Astrocyte (in vitro differentiated cells and primary cell): ENCODE data around the gene PKP3. TPM values are rescaled to one million over a fixed set of nuclear protein-coding genes. Genes with fewer than 3 reads are reported as not detected.

Experiments
- DNase-seq: peaks from one replicate; pipeline ENCODE4 v3.0.0-alpha.2; 2010; ENCODE audit warnings: low read depth
- FAIRE-seq: peaks from 2 replicates; lab custom pipeline; 2011; peaks lifted over from hg19 to GRCh38; lab: Jason Lieb, UNC
- H2AFZ ChIP-seq: 2 replicates; pipeline ENCODE4 v1.6.0; 2012; ENCODE audit warnings: low read depth, low read length, inconsistent platforms
- H3K27ac ChIP-seq: 2 replicates; pipeline ENCODE4 v1.5.1; 2011; ENCODE audit warnings: low read depth, low read length, inconsistent platforms
- H3K27me3 ChIP-seq: 2 replicates; pipeline ENCODE4 v1.6.0; 2011; ENCODE audit warnings: low read length, inconsistent platforms; ENCODE audit not compliant: insufficient read depth
- H3K36me3 ChIP-seq: 2 replicates; pipeline ENCODE4 v1.5.1; 2011; ENCODE audit warnings: low read length, inconsistent platforms; ENCODE audit not compliant: insufficient read depth
- H3K4me1 ChIP-seq: 2 replicates; pipeline ENCODE4 v1.5.1; 2011; ENCODE audit warnings: low read length, inconsistent platforms; ENCODE audit not compliant: insufficient read depth
- H3K4me2 ChIP-seq: 2 replicates; pipeline ENCODE4 v1.6.0; 2012; ENCODE audit warnings: low read length, inconsistent platforms
- H3K4me3 ChIP-seq: 2 replicates; pipeline ENCODE4 v1.5.1; 2011; ENCODE audit warnings: low read depth, mild to moderate bottlenecking, low read length, inconsistent platforms; ENCODE audit not compliant: insufficient read depth
- H3K79me2 ChIP-seq: 2 replicates; pipeline ENCODE4 v1.6.0; 2012; ENCODE audit warnings: mild to moderate bottlenecking, low read length, inconsistent platforms; ENCODE audit not compliant: insufficient read depth
- H3K9ac ChIP-seq: 2 replicates; pipeline ENCODE4 v1.6.0; 2012; ENCODE audit warnings: mild to moderate bottlenecking, low read length, inconsistent platforms
- H3K9me3 ChIP-seq: 2 replicates; pipeline ENCODE4 v1.5.1; 2012; ENCODE audit warnings: low read depth, mild to moderate bottlenecking, low read length, inconsistent platforms; ENCODE audit not compliant: insufficient read depth
- H4K20me1 ChIP-seq: 2 replicates; pipeline ENCODE4 v1.6.0; 2012; ENCODE audit warnings: low read length, inconsistent platforms; ENCODE audit not compliant: insufficient read depth
- H3K27ac Mint-ChIP-seq: one replicate; pipeline ENCODE4 v1.8.0; 2021; ENCODE audit warnings: mild to moderate bottlenecking, mixed read lengths; ENCODE audit not compliant: unreplicated experiment
- H3K27me3 Mint-ChIP-seq: one replicate; pipeline ENCODE4 v1.8.0; 2021; ENCODE audit warnings: low read depth, mixed read lengths; ENCODE audit not compliant: unreplicated experiment
- H3K36me3 Mint-ChIP-seq: one replicate; pipeline ENCODE4 v1.8.0; 2021; ENCODE audit warnings: low read depth, mixed read lengths; ENCODE audit not compliant: unreplicated experiment
- H3K4me1 Mint-ChIP-seq: one replicate; pipeline ENCODE4 v1.8.0; 2021; ENCODE audit warnings: low read depth, mixed read lengths; ENCODE audit not compliant: unreplicated experiment
- H3K4me3 Mint-ChIP-seq: one replicate; pipeline ENCODE4 v1.8.0; 2021; ENCODE audit warnings: mild to moderate bottlenecking, moderate library complexity, mixed read lengths; ENCODE audit not compliant: unreplicated experiment
- H3K9me3 Mint-ChIP-seq: one replicate; pipeline ENCODE4 v1.8.0; 2021; ENCODE audit warnings: mild to moderate bottlenecking, mixed read lengths; ENCODE audit not compliant: unreplicated experiment
- EZH2 ChIP-seq: IDR thresholded peaks from 2 replicates; pipeline ENCODE4 v1.6.1; 2012; ENCODE audit warnings: mild to moderate bottlenecking, low read length, inconsistent platforms; ENCODE audit not compliant: insufficient read depth
- total RNA-seq: library from RNA; stranded (reverse); gene quantifications from 2 replicates; pipeline ENCODE4 v1.2.1, GENCODE V29; 2021
- TF ChIP-seq, protein P1 (sequence below): IDR thresholded peaks from 2 replicates; pipeline ENCODE4 v1.5.1; 2011; ENCODE audit warnings: low read depth, mild to moderate bottlenecking, inconsistent platforms, low read length, moderate library complexity; ENCODE audit not compliant: insufficient read depth

Gene PKP3
- total RNA-seq, 1 donor from 2014 or later: 2.1 TPM

DNA sequence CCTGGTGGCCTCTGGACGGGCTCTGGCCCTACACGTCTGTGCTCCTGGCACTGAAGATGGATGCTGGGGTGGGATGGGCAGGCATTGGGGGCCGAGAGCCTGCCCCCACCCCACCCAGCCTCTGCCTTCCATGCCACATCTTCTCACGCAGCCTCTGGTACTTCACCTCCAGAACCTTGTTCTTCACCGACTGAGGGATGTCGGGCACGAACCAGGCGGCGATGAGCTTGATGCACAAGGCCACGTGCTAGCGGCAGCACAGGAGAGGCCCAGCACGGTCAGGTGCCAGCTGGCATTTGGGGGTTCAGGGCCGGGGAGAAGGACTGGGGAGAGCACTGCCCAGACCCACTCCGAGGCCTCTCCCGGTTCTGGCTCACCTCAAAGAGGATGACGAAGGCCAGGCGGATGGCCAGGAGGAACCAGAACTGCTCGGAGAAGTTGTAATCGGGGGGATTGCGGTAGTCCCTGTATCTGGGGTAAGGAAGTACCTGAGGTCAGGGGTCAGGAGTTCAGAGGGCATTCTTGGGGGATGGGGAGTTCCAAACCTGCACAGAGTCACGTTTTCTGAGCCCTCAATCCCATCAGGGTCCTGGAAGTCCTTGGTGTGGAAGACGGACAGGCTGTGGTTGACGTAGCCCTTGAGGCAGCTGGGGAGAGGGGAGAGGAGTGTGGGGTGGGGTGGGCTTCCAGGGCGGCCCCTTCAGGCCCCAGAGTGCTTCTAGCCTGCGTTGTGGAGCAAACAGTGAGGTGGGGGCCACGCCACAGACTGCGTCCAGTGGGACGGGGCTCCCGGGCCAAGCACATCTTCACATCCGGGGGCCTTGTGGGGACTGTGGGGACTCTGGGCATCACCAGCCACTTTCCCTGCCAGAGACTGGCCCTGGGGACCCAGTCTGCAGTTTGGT lies 24.6 kb downstream of the PKP3 start:
- no peak overlapping the region for H3K9ac ChIP-seq
- no peak overlapping the region for H3K27ac ChIP-seq
- TF ChIP-seq, protein P1, sequence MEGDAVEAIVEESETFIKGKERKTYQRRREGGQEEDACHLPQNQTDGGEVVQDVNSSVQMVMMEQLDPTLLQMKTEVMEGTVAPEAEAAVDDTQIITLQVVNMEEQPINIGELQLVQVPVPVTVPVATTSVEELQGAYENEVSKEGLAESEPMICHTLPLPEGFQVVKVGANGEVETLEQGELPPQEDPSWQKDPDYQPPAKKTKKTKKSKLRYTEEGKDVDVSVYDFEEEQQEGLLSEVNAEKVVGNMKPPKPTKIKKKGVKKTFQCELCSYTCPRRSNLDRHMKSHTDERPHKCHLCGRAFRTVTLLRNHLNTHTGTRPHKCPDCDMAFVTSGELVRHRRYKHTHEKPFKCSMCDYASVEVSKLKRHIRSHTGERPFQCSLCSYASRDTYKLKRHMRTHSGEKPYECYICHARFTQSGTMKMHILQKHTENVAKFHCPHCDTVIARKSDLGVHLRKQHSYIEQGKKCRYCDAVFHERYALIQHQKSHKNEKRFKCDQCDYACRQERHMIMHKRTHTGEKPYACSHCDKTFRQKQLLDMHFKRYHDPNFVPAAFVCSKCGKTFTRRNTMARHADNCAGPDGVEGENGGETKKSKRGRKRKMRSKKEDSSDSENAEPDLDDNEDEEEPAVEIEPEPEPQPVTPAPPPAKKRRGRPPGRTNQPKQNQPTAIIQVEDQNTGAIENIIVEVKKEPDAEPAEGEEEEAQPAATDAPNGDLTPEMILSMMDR: no peak
- peaks cover 10% of the 10 kb centered on the region for H3K4me1 Mint-ChIP-seq
- H3K4me2 ChIP-seq: no peak overlapping the region
- peaks cover 5% of the 10 kb centered on the region for H3K27me3 ChIP-seq
- H4K20me1 ChIP-seq: no peaks in the 10 kb centered on the region
- no peak overlapping the region for H3K4me3 ChIP-seq
- DNase-seq: no peak
- peaks cover 24% of the 10 kb centered on the region for H3K27me3 Mint-ChIP-seq
- H3K9me3 Mint-ChIP-seq: no peaks in the 10 kb centered on the region
- H3K36me3 Mint-ChIP-seq: no peaks in the 10 kb centered on the region
- no peak for FAIRE-seq
- H3K4me3 Mint-ChIP-seq: no peak overlapping the region
- no peaks in the 10 kb centered on the region for H3K9me3 ChIP-seq
- no peak overlapping the region for H3K27ac Mint-ChIP-seq
- no peaks in the 10 kb centered on the region for H3K36me3 ChIP-seq
- peaks cover 15% of the 10 kb centered on the region for H3K4me1 ChIP-seq
- H2AFZ ChIP-seq: no peak overlapping the region
- H3K79me2 ChIP-seq: no peaks in the 10 kb centered on the region

DNA sequence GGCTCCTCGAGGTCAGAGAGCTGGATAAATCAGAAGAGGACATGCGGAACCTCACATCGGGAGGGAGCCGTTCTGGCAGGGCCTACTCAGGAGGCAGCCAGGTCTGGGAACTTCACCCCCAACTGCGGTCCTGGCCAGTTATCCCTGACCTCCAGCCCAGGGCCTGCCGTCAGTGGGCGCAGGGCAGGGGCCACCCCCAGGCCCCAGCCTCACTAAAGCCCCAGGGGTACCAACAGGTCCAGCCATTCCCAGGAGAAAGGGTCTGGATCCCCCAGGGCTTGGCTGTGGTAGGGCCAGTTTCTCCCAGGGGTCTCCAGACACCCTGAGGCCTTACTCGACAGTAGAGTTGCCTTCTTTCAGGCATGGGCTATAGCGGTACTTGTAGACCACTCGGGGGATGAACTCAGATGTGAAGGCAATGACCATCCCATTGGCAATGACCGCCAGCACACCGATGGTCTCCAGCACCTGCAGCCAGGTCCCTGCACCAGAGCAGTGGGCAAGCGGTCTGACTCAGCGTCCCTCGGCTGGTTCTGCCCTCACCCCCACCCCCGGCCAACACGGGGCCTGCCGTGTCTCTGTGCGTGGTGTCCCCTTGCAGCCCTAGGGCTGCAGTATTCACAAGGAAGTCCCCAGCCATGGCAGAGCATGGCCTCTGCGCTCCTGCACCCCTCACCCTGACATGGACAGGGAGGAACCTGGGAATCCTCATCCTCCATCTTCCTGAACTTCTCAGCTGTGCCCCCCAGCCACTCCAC lies 25.4 kb downstream of the PKP3 start:
- Mint-ChIP-seq H3K27me3 (peaks cover 25% of the 10 kb centered on the region), H3K4me3 (no peak overlapping the region), H3K4me1 (peaks cover 10% of the 10 kb centered on the region), H3K9me3 (peaks cover under 1% of the 10 kb centered on the region), H3K27ac (no peak overlapping the region), H3K36me3 (no peaks in the 10 kb centered on the region)
- Histone ChIP-seq H3K9ac (no peak overlapping the region), H4K20me1 (no peaks in the 10 kb centered on the region), H3K27me3 (peaks cover 10% of the 10 kb centered on the region), H3K4me1 (peaks cover 13% of the 10 kb centered on the region), H3K9me3 (no peaks in the 10 kb centered on the region), H3K4me2 (no peak overlapping the region), H3K4me3 (no peak overlapping the region), H3K36me3 (no peaks in the 10 kb centered on the region), H3K79me2 (no peaks in the 10 kb centered on the region), H2AFZ (no peak overlapping the region), H3K27ac (no peak overlapping the region)
- no peak for DNase-seq
- no peak for TF ChIP-seq EZH2
- TF ChIP-seq, protein P1: no peak
- no peak for FAIRE-seq
